Keratinocyte (primary cell): ENCODE data around the gene ZNF280C. TPM values are rescaled to one million over a fixed set of nuclear protein-coding genes. Genes with fewer than 3 reads are reported as not detected.
"Not testable (repeated sequence)": the region's sequence is repeated elsewhere in the genome, so short reads cannot be mapped to it uniquely, and the experiment has no call there.

Experiments used
- DNase-seq: peaks from one replicate; pipeline ENCODE4 v3.0.0-alpha.2; 2011; ENCODE audit warnings: low read depth, missing footprints, low spot score
- FAIRE-seq: peaks from 2 replicates; lab custom pipeline; 2011; peaks lifted over from hg19 to GRCh38; lab: Jason Lieb, UNC
- H2AFZ ChIP-seq: 2 replicates; pipeline ENCODE4 v1.6.0; 2012; ENCODE audit warnings: low read length, control low read depth, inconsistent platforms; ENCODE audit not compliant: control insufficient read depth
- H3K27ac ChIP-seq: 2 replicates; pipeline ENCODE4 v1.5.1; 2011; ENCODE audit warnings: low read length; ENCODE audit not compliant: control insufficient read depth, insufficient read depth
- H3K27me3 ChIP-seq: 3 replicates; pipeline ENCODE4 v1.6.0; 2011; ENCODE audit warnings: low read length; ENCODE audit not compliant: control insufficient read depth, insufficient read depth; ENCODE audit errors: extremely low read depth
- H3K36me3 ChIP-seq, 2 experiments: 2 replicates in 1 of 2; 3 replicates in 1 of 2; pipeline ENCODE4 v1.5.1; 2011; ENCODE audit warnings: low read length in 2 of 2, mild to moderate bottlenecking in 1 of 2; ENCODE audit not compliant: control insufficient read depth in 2 of 2, insufficient read depth in 2 of 2; ENCODE audit errors: extremely low read depth in 1 of 2
- H3K4me1 ChIP-seq: 3 replicates; pipeline ENCODE4 v1.5.1; 2011; ENCODE audit warnings: low read length; ENCODE audit not compliant: control insufficient read depth, insufficient read depth; ENCODE audit errors: extremely low read depth
- H3K4me2 ChIP-seq: 3 replicates; pipeline ENCODE4 v1.6.0; 2011; ENCODE audit warnings: low read depth, low read length; ENCODE audit not compliant: control insufficient read depth, insufficient read depth; ENCODE audit errors: extremely low read depth
- H3K4me3 ChIP-seq, 3 experiments: fragments of 200-600 bp in 1 of 3; sonication (generic) in 1 of 3; 2 replicates in 2 of 3; 3 replicates in 1 of 3; pipeline ENCODE4 v1.5.1; 2011 to 2016; ENCODE audit warnings: low read length in 3 of 3, mild to moderate bottlenecking in 3 of 3, control low read depth in 2 of 3, inconsistent platforms in 1 of 3, low read depth in 1 of 3, mixed read lengths in 1 of 3, mixed run types in 1 of 3, moderate library complexity in 1 of 3; ENCODE audit not compliant: control insufficient read depth in 2 of 3, insufficient read depth in 2 of 3; ENCODE audit errors: extremely low read depth in 1 of 3
- H3K79me2 ChIP-seq: 2 replicates; pipeline ENCODE4 v1.6.0; 2012; ENCODE audit warnings: low read length; ENCODE audit not compliant: control insufficient read depth, insufficient read depth
- H3K9ac ChIP-seq: 3 replicates; pipeline ENCODE4 v1.6.0; 2011; ENCODE audit warnings: low read length; ENCODE audit not compliant: control insufficient read depth, insufficient read depth; ENCODE audit errors: extremely low read depth
- H3K9me1 ChIP-seq: 3 replicates; pipeline ENCODE4 v1.6.0; 2011; ENCODE audit warnings: low read length; ENCODE audit not compliant: control insufficient read depth, insufficient read depth; ENCODE audit errors: extremely low read depth
- H3K9me3 ChIP-seq: 2 replicates; pipeline ENCODE4 v1.5.1; 2012; ENCODE audit warnings: low read depth, low read length; ENCODE audit not compliant: control insufficient read depth
- H4K20me1 ChIP-seq: 3 replicates; pipeline ENCODE4 v1.6.0; 2011; ENCODE audit warnings: low read length; ENCODE audit not compliant: control insufficient read depth, insufficient read depth; ENCODE audit errors: extremely low read depth
- EZH2 ChIP-seq: IDR thresholded peaks from one replicate; pipeline ENCODE4 v1.6.1; 2012; ENCODE audit warnings: inconsistent platforms, mild to moderate bottlenecking, low read length, moderate library complexity
- dilution Hi-C: fragments of 300-500 bp; cut with MboI; formaldehyde crosslinking; loops from one replicate; pipeline ENCODE4 v1.7.0; 2020; ENCODE audit warnings: low sequenced_read_pairs; ENCODE audit not compliant: extremely low pct_ligation_motif_present
- polyA plus RNA-seq, 5 experiments: library from polyadenylated mRNA; depleted of rRNA in 3 of 5; stranded (reverse) in 3 of 5; stranded (forward) in 1 of 5; unstranded in 1 of 5; fragments of >200 nt; gene quantifications; 1 replicate in 1 of 5; 2 replicates in 3 of 5; 3 replicates in 1 of 5; pipeline versions ENCODE4 v1.2.1 to v1.2.3, GENCODE V29; 2011 to 2012; ENCODE audit warnings: missing spikeins in 2 of 5, low read depth in 1 of 5, low replicate concordance in 1 of 5
- TF ChIP-seq, protein P1 (sequence below), 3 experiments: IDR thresholded peaks in 1 of 3; conservative IDR thresholded peaks in 1 of 3; optimal IDR thresholded peaks in 1 of 3; 2 replicates in 2 of 3; 3 replicates in 1 of 3; pipeline versions ENCODE3 to v1.5.1; 2011; ENCODE audit warnings: low read length in 3 of 3, mild to moderate bottlenecking in 3 of 3, moderate library complexity in 2 of 3, control low read depth in 1 of 3, inconsistent platforms in 1 of 3; ENCODE audit not compliant: insufficient read depth in 2 of 3; ENCODE audit errors: extremely low read depth in 1 of 3

ZNF280C gene
- polyA plus RNA-seq, 1 donor (not counting 4 experiments of a cell fraction or from before 2014, with no cell fraction given): 4.7 TPM

DNA sequence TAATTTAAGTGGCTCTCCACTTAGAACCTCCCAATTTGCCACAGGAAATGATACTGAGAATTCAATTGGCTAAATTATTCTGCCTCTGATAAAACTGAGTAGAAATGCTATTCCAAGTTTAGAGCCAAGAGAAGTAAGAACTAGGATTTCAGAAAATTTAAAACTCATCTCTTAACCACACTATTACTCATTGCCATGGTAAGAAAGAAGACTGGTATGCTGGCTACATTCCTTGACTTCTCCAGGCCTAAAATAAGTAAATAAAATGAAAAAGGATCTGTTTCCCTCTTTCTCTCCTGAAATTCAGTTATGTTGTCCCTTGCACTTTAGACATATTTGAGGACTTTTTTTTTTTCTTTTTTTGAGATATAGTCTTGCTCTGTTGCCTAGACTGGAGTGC, 23.3 kb downstream of the ZNF280C start:
- Histone ChIP-seq H3K9me1 (no peaks in the 10 kb centered on the region), H3K4me3 (no peak overlapping the region), H3K79me2 (no peaks in the 10 kb centered on the region), H3K36me3 (no peaks in the 10 kb centered on the region), H3K4me2 (no peak overlapping the region), H3K9ac (no peak overlapping the region), H3K27me3 (no peaks in the 10 kb centered on the region), H4K20me1 (no peaks in the 10 kb centered on the region), H3K4me1 (peaks cover 7% of the 10 kb centered on the region), H3K27ac (no peak overlapping the region), H3K9me3 (no peaks in the 10 kb centered on the region), H2AFZ (no peak overlapping the region)
- DNase-seq (no peak), FAIRE-seq (no peak)
- dilution Hi-C loops: no loop called here
- no peak for TF ChIP-seq EZH2
- TF ChIP-seq, protein P1, sequence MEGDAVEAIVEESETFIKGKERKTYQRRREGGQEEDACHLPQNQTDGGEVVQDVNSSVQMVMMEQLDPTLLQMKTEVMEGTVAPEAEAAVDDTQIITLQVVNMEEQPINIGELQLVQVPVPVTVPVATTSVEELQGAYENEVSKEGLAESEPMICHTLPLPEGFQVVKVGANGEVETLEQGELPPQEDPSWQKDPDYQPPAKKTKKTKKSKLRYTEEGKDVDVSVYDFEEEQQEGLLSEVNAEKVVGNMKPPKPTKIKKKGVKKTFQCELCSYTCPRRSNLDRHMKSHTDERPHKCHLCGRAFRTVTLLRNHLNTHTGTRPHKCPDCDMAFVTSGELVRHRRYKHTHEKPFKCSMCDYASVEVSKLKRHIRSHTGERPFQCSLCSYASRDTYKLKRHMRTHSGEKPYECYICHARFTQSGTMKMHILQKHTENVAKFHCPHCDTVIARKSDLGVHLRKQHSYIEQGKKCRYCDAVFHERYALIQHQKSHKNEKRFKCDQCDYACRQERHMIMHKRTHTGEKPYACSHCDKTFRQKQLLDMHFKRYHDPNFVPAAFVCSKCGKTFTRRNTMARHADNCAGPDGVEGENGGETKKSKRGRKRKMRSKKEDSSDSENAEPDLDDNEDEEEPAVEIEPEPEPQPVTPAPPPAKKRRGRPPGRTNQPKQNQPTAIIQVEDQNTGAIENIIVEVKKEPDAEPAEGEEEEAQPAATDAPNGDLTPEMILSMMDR (optimal IDR thresholded peaks at IDR 0.05 in 1 of 3, IDR thresholded peaks at IDR 0.05 in 1 of 3, conservative IDR thresholded peaks at IDR 0.05 in 1 of 3; ENCODE audit: extremely low read depth in 1 of 3, insufficient read depth in 2 of 3, low read length in 3 of 3): no peak

DNA sequence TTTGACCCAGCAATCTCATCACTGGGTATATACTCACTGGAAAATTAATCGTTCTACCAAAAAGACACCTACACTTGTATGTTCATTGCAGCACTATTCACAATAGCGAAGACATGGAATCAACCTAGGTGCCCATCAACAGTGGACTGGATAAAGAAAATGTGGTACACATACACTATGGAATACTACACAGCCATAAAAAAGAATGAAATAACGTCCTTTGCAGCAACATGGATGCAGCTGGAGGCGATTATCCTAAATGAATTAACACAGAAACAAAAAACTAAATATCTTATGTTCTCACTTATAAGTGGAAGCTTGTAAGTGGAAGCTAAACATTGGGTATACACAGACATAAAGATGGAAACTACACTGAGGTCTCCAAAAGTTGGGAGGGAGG, 37.5 kb downstream of the ZNF280C start:
- dilution Hi-C loops, H3K4me3 ChIP-seq, FAIRE-seq, H3K4me1 ChIP-seq, H3K9me1 ChIP-seq, H3K27ac ChIP-seq, H2AFZ ChIP-seq, H3K27me3 ChIP-seq, H3K9ac ChIP-seq, DNase-seq, H3K9me3 ChIP-seq, H3K36me3 ChIP-seq, H3K4me2 ChIP-seq, H4K20me1 ChIP-seq, H3K79me2 ChIP-seq: not testable (repeated sequence)

DNA sequence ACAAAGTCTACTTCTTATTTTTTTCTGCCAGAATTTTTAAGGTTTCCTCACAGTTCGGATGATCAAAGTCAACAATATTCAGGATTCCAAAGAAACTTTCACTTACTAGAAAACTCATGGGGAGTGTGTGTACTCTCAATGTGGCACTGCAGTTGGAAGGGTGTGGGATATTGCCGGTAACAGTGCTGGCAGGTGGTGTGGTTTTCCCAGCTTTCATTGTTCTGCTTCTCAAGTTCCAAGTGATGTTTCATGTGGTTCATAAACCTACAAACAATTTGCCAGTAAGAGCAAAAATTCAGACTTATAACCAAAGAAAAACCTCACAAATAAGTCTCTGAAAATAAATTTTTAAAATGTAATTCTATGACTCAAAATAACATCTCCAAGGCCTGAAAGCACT, 39.8 kb downstream of the ZNF280C start:
- H3K36me3 ChIP-seq: no peaks in the 10 kb centered on the region
- no peak overlapping the region for H3K4me3 ChIP-seq
- H3K4me1 ChIP-seq: no peaks in the 10 kb centered on the region
- H2AFZ ChIP-seq: no peak overlapping the region
- TF ChIP-seq, protein P1 (optimal IDR thresholded peaks at IDR 0.05 in 1 of 3, IDR thresholded peaks at IDR 0.05 in 1 of 3, conservative IDR thresholded peaks at IDR 0.05 in 1 of 3; ENCODE audit: extremely low read depth in 1 of 3, insufficient read depth in 2 of 3, low read length in 3 of 3): no peak
- no peak for TF ChIP-seq EZH2
- DNase-seq (no peak), FAIRE-seq (no peak)
- no peaks in the 10 kb centered on the region for H3K79me2 ChIP-seq
- no peaks in the 10 kb centered on the region for H3K9me1 ChIP-seq
- dilution Hi-C loops: no loop called here
- H3K27me3 ChIP-seq: no peaks in the 10 kb centered on the region
- H3K9ac ChIP-seq: no peak overlapping the region
- H3K9me3 ChIP-seq: no peaks in the 10 kb centered on the region
- no peak overlapping the region for H3K27ac ChIP-seq
- H4K20me1 ChIP-seq: no peaks in the 10 kb centered on the region
- H3K4me2 ChIP-seq: no peak overlapping the region
